Pancreas (tissue), 10 donors: ENCODE results near the gene PODNL1. TPM values are rescaled to one million over a fixed set of nuclear protein-coding genes. Genes with fewer than 3 reads are reported as not detected.

Experiments used
- ATAC-seq, 4 donors: fragments of 200-7000 bp; cut with Tn5 transposase; one replicate each; pipeline versions ENCODE4 v1.8.0 to v1.9.1; 2020; ENCODE audit warnings: mild to moderate bottlenecking in 4 of 4, moderate library complexity in 4 of 4
- DNase-seq, 6 donors: peaks; one replicate each; pipeline ENCODE4 v3.0.0-alpha.2; 2020
- FAIRE-seq: peaks from 2 replicates; lab custom pipeline; 2012; peaks lifted over from hg19 to GRCh38; lab: Jason Lieb, UNC
- H3K27ac ChIP-seq, 4 donors: fragments of 200-600 bp; sonication (generic); 1 replicate in 3 of 4; 2 replicates in 1 of 4; pipeline versions ENCODE4 v1.5.0 to v1.8.0; 2020
- H3K27me3 ChIP-seq, 4 donors: fragments of 200-600 bp; one replicate each; pipeline ENCODE4 v1.8.0; 2021
- H3K36me3 ChIP-seq, 3 donors: fragments of 200-600 bp; sonication (generic) in 1 of 3; one replicate each; pipeline versions ENCODE4 v1.5.0 to v1.8.0; 2020 to 2021
- H3K4me1 ChIP-seq, 3 donors: fragments of 200-600 bp; one replicate each; pipeline ENCODE4 v1.8.0; 2021
- H3K4me3 ChIP-seq, 4 donors: fragments of 200-600 bp; sonication (generic) in 2 of 4; one replicate each; pipeline versions ENCODE4 v1.5.0 to v1.8.0; 2020 to 2021
- H3K9me3 ChIP-seq, 4 donors: fragments of 200-600 bp; one replicate each; pipeline ENCODE4 v1.8.0; 2021
- CTCF ChIP-seq, 4 donors: fragments of 200-600 bp; sonication (generic) in 3 of 4; IDR thresholded peaks; one replicate each; pipeline versions ENCODE4 v1.5.0 to v1.8.0; 2021; ENCODE audit warnings: antibody characterized with exemption in 4 of 4
- WGBS, 2 donors: extraction: QIAGEN DNeasy Blood & Tissue Kit; methylation state at CpG; one replicate each; pipeline ENCODE4 v1.1.7; 2013; 5-methylcytosine and 5-hydroxymethylcytosine counted together
- intact Hi-C, 3 donors: fragments of 100-400 bp; cut with DNase I; formaldehyde crosslinking; loops; one replicate each; pipeline versions ENCODE4 v1.11.1 to v1.14.2; 2022
- polyA plus RNA-seq, 2 donors: library from polyadenylated mRNA; stranded (reverse); fragments of 200-250 nt; gene quantifications; one replicate each; pipeline ENCODE4 v1.2.3, GENCODE V29; 2013
- total RNA-seq, 6 donors: library from RNA; stranded (reverse); fragmentation: NEBNext Ultra II Directional in 4 of 6; extraction: Animal tissue kit (Norgen Biotek cat#: 25700) in 4 of 6; gene quantifications; one replicate each; pipeline versions ENCODE4 v1.2.1 to v1.2.4, GENCODE V29; 2021 to 2023
- donor health status: healthy with polysubstance abuse.
- donor health status: DM: no; HTN: no; CAD: no; lungs with moderate emphysema.
- donor health status: DM: no; HTN: no; CAD: no.
- donor health status: control.
- donor health status: control.
- donor health status: Bipolar disorder and iron deficiency.
- donor health status: DM: yes; HTN: yes; CAD: no.
- donor health status: DM: no; HTN: no; CAD: no.
- donor health status: DM: no; HTN: no; CAD: no.
- donor health status: DM: yes; HTN: yes; CAD: no.

The PODNL1 gene
- total and polyA plus RNA-seq, 8 donors: 0.25 to 2.0 (median 0.74) TPM; not detected in 2

GRCh38 chr19:13909430-13909829 is 28.8 kb downstream of the PODNL1 start:
- 46 to 52% methylated on average over 2 of the region's 2 CpGs for WGBS, 2 donors
- no peaks in the 10 kb centered on the region for H3K27me3 ChIP-seq
- H3K36me3 ChIP-seq: peaks cover 3 to 41% (median 10%) of the 10 kb centered on the region in 3 donors
- DNase-seq: peak in 5 of 6 donors; percentile 57 to 82 (median 74)
- peak; percentile 17 to 49 (median 30) for ATAC-seq
- FAIRE-seq: no peak
- H3K9me3 ChIP-seq: no peaks in the 10 kb centered on the region
- no peak overlapping the region for H3K4me3 ChIP-seq
- TF ChIP-seq CTCF (IDR thresholded peaks at IDR 0.05): no peak
- no peak overlapping the region for H3K27ac ChIP-seq
- peaks cover 5 to 20% (median 15%) of the 10 kb centered on the region in 3 donors for H3K4me1 ChIP-seq
- intact Hi-C loops: no loop called here

GRCh38 chr19:13908674-13909073 is 29.5 kb downstream of the PODNL1 start:
- Histone ChIP-seq H3K36me3 (peaks cover 3 to 34% (median 10%) of the 10 kb centered on the region in 3 donors), H3K27ac (no peak overlapping the region), H3K4me3 (no peak overlapping the region), H3K27me3 (no peaks in the 10 kb centered on the region), H3K9me3 (no peaks in the 10 kb centered on the region), H3K4me1 (peaks cover 5 to 20% (median 15%) of the 10 kb centered on the region in 3 donors)
- ATAC-seq (no peak), DNase-seq (no peak), FAIRE-seq (no peak)
- 90 to 91% methylated on average over 8 of the region's 8 CpGs for WGBS, 2 donors
- intact Hi-C loops: no loop called here
- no peak for TF ChIP-seq CTCF (IDR thresholded peaks at IDR 0.05)

DNA sequence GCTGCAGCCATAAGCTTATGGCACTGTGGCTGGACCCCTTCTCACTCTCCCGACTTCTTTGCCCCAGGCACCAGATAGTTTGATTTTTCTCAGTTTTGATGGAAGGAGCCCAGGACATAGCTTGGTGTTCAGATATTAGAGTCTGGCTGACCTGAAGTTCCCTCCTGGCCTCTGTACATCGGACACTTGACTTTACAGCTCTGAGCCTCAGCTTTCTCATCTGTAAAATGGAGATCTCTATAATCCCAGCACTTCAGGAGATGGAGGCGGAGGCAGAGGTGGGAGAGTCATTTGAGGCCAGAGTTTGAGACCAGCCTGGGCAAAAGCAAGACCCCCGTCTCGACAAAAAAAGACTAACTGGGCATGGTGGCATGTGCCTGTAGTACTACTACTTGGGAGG is 31.3 kb downstream of the PODNL1 start:
- H3K27me3 ChIP-seq: no peaks in the 10 kb centered on the region
- H3K9me3 ChIP-seq: no peaks in the 10 kb centered on the region
- no peak for TF ChIP-seq CTCF (IDR thresholded peaks at IDR 0.05)
- DNase-seq (no peak), FAIRE-seq (no peak), ATAC-seq (no peak)
- peak overlapping the region; percentile 62 to 91 (median 82) for H3K4me3 ChIP-seq
- 75 to 89% methylated on average over 5 of the region's 5 CpGs for WGBS, 2 donors
- peak overlapping the region in 1 of 4 donors; percentile 80 for H3K27ac ChIP-seq
- intact Hi-C loops: no loop called here
- peaks cover 5 to 20% (median 15%) of the 10 kb centered on the region in 3 donors for H3K4me1 ChIP-seq
- peaks cover 0 to 17% (median 0%) of the 10 kb centered on the region in 3 donors for H3K36me3 ChIP-seq

DNA sequence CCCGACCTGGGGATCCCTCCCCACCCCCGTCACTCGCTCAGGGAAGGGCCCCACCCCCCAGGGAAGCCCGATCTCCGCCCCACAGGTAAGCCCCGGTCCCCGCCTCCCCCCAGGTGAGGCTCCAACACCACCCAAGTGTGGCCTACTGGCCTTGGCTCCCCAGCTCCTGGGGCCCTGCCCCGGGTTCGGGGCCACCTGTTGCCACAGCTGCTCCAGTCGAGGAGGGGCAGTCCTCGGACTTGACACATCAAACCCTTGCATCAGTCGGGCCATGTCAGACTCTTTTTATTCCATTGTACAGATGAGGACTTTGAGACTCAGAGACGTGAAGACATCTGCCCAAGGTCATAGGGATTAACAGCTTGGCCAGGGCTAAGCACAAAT is 31.7 kb downstream of the PODNL1 start:
- H3K9me3 ChIP-seq: no peaks in the 10 kb centered on the region
- H3K4me3 ChIP-seq: peak overlapping the region; percentile 62 to 91 (median 82)
- DNase-seq (peak; percentile 66 to 86 (median 72)), ATAC-seq (peak; percentile 58 to 77 (median 72)), FAIRE-seq (no peak)
- peaks cover 0 to 14% (median 0%) of the 10 kb centered on the region in 3 donors for H3K36me3 ChIP-seq
- intact Hi-C loops: no loop called here
- 0 to 2% methylated on average over 9 to 13 of the region's 13 CpGs for WGBS, 2 donors
- no peak for TF ChIP-seq CTCF (IDR thresholded peaks at IDR 0.05)
- H3K4me1 ChIP-seq: peaks cover 5 to 20% (median 15%) of the 10 kb centered on the region in 3 donors
- no peaks in the 10 kb centered on the region for H3K27me3 ChIP-seq
- H3K27ac ChIP-seq: peak overlapping the region; percentile 69 to 80 (median 74)
